ENCODE results near the gene CETP. TPM values are rescaled to one million over a fixed set of nuclear protein-coding genes. Genes with fewer than 3 reads are reported as not detected.
"Not testable (repeated sequence)": the region's sequence is repeated elsewhere in the genome, so short reads cannot be mapped to it uniquely, and the experiment has no call there.

The CETP gene
- total RNA-seq, 4 donors from 2014 or later: 0.19 to 1.2 (median 0.52) TPM; not detected in 1

DNA sequence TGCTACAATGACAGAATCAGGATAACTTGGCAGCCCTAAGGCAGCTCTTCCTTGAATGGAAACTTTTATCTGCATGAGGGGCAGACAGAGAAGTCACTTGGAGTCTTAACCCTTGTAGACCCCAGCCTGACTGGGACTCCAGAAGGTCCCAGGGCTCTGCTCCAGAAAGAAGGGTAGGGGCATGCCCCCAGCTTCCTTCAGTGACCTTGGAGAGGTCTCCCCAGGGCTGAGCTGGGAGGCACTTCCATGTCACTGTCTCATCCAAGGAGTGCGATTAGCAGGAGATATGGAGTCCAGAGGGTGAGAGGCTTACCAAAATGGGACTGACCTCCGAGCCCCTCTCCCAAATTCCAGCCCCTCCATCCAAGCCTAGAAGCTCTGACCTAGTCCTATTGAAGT, 24.2 kb downstream of the CETP start:
- intact Hi-C loops (cut with DNase I): no loop called here
- peaks cover 46 to 53% (median 49%) of the 10 kb centered on the region in 4 donors for H3K4me1 ChIP-seq
- H3K9me3 ChIP-seq: no peaks in the 10 kb centered on the region
- H3K4me3 ChIP-seq: no peak overlapping the region
- TF ChIP-seq, protein P1, sequence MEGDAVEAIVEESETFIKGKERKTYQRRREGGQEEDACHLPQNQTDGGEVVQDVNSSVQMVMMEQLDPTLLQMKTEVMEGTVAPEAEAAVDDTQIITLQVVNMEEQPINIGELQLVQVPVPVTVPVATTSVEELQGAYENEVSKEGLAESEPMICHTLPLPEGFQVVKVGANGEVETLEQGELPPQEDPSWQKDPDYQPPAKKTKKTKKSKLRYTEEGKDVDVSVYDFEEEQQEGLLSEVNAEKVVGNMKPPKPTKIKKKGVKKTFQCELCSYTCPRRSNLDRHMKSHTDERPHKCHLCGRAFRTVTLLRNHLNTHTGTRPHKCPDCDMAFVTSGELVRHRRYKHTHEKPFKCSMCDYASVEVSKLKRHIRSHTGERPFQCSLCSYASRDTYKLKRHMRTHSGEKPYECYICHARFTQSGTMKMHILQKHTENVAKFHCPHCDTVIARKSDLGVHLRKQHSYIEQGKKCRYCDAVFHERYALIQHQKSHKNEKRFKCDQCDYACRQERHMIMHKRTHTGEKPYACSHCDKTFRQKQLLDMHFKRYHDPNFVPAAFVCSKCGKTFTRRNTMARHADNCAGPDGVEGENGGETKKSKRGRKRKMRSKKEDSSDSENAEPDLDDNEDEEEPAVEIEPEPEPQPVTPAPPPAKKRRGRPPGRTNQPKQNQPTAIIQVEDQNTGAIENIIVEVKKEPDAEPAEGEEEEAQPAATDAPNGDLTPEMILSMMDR (IDR thresholded peaks at IDR 0.05): no peak
- TF ChIP-seq POLR2A (IDR thresholded peaks at IDR 0.05; ENCODE audit: low read depth) (no peak), EP300 (IDR thresholded peaks at IDR 0.05) (no peak), POLR2AphosphoS5 (IDR thresholded peaks at IDR 0.05) (no peak)
- H3K27ac ChIP-seq (replicated peaks in 1 of 4): peak overlapping the region; percentile 53 to 70 (median 58)
- WGBS: no CpG with 5 or more reads among the region's 2 CpGs
- no peaks in the 10 kb centered on the region for H3K36me3 ChIP-seq
- H3K27me3 ChIP-seq: no peaks in the 10 kb centered on the region
- DNase-seq (ENCODE audit: extremely low spot score): no peak

DNA sequence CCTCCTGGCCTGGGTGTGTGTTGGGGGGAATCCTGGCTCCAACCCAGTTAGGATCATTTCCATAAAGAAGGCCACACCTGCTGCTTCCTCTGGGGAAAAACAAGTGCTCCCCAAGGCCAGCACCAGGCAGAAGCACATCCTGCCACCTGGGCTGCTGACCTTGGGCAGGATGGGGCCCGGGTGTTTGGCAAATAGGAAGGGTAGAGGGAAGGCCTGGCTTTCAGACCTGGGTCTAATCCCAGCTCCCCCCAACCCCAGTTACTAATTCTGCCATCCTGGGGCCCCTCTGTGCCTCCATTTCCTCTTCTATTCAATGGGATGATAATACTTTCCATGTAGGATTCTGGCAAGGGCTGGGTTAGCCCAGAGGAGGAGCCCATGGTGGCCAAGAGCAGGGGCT, 24.6 kb downstream of the CETP start:
- DNase-seq (ENCODE audit: extremely low spot score): no peak

DNA sequence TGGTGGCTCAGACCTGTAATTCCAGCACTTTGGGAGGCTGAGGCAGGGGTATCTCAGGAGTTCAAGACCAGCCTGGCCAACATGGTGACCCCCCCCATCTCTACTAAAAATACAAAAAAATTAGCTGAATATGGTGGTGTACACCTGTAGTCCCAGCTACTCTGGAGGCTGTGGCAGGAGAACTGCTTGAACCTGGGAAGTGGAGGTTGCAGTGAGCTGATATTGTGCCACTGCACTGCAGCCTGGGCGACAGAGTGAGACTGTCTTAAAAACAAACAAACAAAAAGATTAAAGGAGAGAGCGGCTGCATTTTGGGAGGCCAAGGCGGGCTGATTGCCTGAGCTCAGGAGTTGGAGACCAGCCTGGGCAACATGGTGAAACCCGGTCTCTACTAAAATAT, 25.2 kb downstream of the CETP start:
- intact Hi-C loops (cut with DNase I); DNase-seq (ENCODE audit: extremely low spot score); H3K4me3 ChIP-seq; H3K9me3 ChIP-seq; H3K27me3 ChIP-seq; H3K36me3 ChIP-seq: not testable (repeated sequence)
- Histone ChIP-seq H3K4me1 (peaks cover 48 to 60% (median 54%) of the 10 kb centered on the region in 4 donors), H3K27ac (replicated peaks in 1 of 4) (peak overlapping the region in 1 of 4 donors; percentile 61)
- 94% methylated on average over 4 of the region's 4 CpGs for WGBS

More for the DNA sequence above, 24.6 kb downstream of the CETP start:
- TF ChIP-seq, protein P1 (IDR thresholded peaks at IDR 0.05): no peak
- no peak for TF ChIP-seq POLR2A (IDR thresholded peaks at IDR 0.05; ENCODE audit: low read depth)
- no peak for TF ChIP-seq EP300 (IDR thresholded peaks at IDR 0.05)
- TF ChIP-seq POLR2AphosphoS5 (IDR thresholded peaks at IDR 0.05): no peak
- no peaks in the 10 kb centered on the region for H3K36me3 ChIP-seq
- H3K4me1 ChIP-seq: peaks cover 48 to 56% (median 51%) of the 10 kb centered on the region in 4 donors
- no peak overlapping the region for H3K4me3 ChIP-seq
- 80% methylated on average over 1 of the region's 1 CpG for WGBS
- H3K9me3 ChIP-seq: no peaks in the 10 kb centered on the region
- no peaks in the 10 kb centered on the region for H3K27me3 ChIP-seq
- intact Hi-C loops (cut with DNase I): no loop called here
- peak overlapping the region; percentile 53 to 70 (median 58) for H3K27ac ChIP-seq (replicated peaks in 1 of 4)

DNA sequence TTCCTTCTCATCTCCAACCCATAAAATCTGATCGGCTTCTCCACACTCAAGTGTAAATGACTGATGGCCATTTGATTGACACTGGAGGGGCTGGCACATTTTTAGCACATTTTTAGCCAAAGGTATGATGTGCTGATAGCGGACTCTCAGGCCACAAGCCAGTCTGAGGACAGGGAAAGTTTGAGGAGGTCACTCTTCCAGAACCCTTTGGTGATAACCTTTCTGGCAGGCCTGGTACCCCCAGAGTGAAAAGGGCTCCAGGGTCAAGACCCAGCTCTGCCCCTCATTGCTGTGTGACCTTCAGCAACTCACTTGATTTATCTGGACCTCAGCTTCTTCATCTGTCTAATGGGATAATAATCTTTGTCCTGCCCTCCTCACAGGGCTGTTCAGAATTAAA, 25.9 kb downstream of the CETP start:
- Histone ChIP-seq H3K4me1 (peaks cover 48 to 67% (median 60%) of the 10 kb centered on the region in 4 donors), H3K9me3 (no peaks in the 10 kb centered on the region), H3K27ac (replicated peaks in 1 of 4) (peak overlapping the region in 2 of 4 donors; percentile 87 to 90), H3K36me3 (no peaks in the 10 kb centered on the region), H3K4me3 (no peak overlapping the region), H3K27me3 (no peaks in the 10 kb centered on the region)
- intact Hi-C loops (cut with DNase I): no loop called here
- TF ChIP-seq, protein P1 (IDR thresholded peaks at IDR 0.05): no peak
- TF ChIP-seq POLR2AphosphoS5 (IDR thresholded peaks at IDR 0.05) (no peak), EP300 (IDR thresholded peaks at IDR 0.05) (no peak), POLR2A (IDR thresholded peaks at IDR 0.05; ENCODE audit: low read depth) (no peak)
- 88% methylated on average over 1 of the region's 2 CpGs for WGBS
- no peak for DNase-seq (ENCODE audit: extremely low spot score)

DNA sequence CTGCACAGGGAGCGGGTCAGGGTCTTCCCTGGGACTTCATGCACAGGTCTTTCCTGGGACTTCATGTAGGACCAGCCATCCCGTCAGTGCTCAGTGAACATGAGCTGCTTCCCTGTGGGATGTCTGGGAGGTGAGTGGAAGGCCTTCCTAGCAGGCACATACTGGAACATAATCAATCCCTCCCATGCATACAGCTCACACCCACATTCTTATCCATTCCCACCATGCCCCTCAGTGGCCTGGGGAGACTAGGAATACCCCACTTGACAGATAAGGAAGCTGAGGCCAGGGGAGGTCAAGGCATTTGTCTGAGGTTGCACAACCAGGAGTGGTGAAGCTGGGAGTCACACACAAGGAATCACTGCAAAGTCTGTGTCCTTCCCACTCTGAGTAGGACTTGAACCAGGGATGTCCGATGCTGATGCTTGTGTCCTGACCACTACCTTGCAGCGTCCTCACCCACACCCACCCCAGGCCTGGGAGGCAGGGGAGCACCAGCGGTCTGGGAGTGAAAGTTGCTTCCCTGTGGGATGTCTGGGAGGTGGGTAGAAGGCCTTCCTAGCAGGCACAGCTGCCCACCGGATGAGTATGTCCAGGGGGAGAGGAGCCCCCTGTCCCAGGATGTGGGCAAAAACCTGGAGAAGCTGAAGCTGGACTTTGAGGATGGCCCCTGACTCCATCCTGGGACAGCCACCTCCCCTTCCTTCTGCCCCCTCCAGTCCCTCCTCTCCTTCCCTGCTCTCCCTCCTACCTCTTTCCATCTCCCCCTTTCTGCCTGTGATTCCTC, 26.6 kb downstream of the CETP start:
- Histone ChIP-seq H3K27ac (replicated peaks in 1 of 4) (peak overlapping the region; percentile 69 to 90 (median 87)), H3K36me3 (no peaks in the 10 kb centered on the region), H3K4me1 (peaks cover 48 to 70% (median 59%) of the 10 kb centered on the region in 4 donors), H3K27me3 (no peaks in the 10 kb centered on the region), H3K4me3 (peak overlapping the region; percentile 77 to 97 (median 86)), H3K9me3 (no peaks in the 10 kb centered on the region)
- TF ChIP-seq EP300 (IDR thresholded peaks at IDR 0.05): no peak
- TF ChIP-seq, protein P1 (IDR thresholded peaks at IDR 0.05): no peak
- no peak for TF ChIP-seq POLR2AphosphoS5 (IDR thresholded peaks at IDR 0.05)
- no peak for TF ChIP-seq POLR2A (IDR thresholded peaks at IDR 0.05; ENCODE audit: low read depth)
- intact Hi-C loops (cut with DNase I): no loop called here
- 60% methylated on average over 3 of the region's 6 CpGs for WGBS
- no peak for DNase-seq (ENCODE audit: extremely low spot score)
